ENCODE measurements around the gene COMT. TPM values are rescaled to one million over a fixed set of nuclear protein-coding genes. Genes with fewer than 3 reads are reported as not detected.

Gene COMT
- total RNA-seq, 1 donor from 2014 or later, result 459 TPM

DNA sequence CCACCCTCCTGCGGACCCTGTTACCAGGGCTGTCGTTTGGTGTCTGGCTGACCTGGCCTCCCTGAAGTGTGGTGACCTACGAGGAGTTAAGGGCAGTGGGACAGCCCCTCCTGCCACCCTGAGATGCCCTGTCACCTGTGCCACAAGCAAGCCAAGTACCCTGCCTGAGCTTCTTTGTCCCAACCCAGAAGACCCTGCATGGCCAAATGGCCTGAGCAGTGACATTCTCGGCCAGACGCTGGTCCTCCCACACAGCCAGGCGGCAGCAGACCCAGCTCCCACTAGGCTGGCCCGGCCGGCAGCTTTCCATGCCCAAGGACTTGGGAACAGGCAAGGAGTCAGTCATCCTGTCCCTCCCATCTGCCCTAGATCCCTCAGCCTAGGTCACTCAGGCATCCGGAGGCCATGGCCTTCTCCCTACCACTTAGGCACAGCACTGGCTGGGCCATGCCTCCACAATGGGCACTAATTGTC is 67.5 kb downstream of the COMT start:
- DNase-seq (ENCODE audit: low read depth), result no peak

DNA sequence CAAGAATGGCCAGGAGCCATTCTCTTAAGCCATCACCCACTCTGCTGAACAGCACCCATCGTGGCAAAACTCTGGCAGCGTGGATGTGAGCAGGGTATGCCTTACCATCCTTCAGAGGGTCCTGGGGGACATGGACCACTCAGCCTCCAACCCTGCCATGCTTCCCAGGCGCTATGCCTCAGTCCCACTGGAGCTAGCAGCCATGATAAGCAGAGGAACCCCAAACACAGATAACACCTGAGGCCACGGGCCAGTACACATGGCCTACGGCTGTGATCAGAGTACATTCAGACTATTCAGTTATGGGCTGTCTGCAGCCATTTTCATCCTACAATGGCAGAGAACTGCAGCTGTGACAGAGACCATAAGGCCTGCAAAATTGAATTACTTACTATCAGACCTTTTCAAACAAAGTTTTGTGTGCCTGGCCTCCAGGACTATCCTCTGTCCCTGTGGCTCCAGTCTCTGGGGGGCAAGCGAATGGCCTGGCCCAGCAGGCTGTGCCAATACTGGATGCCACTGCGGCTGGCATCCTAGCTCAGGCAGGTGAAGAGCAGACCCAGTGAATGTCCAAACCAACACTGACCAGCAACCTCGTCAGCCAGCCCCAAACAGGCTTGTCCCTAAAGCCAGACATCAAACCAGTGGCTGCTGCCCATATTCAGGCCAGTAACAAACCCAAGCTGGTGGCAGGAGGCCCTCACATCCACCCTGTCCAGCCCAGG is 68.2 kb downstream of the COMT start:
- no peak for DNase-seq (ENCODE audit: low read depth)

DNA sequence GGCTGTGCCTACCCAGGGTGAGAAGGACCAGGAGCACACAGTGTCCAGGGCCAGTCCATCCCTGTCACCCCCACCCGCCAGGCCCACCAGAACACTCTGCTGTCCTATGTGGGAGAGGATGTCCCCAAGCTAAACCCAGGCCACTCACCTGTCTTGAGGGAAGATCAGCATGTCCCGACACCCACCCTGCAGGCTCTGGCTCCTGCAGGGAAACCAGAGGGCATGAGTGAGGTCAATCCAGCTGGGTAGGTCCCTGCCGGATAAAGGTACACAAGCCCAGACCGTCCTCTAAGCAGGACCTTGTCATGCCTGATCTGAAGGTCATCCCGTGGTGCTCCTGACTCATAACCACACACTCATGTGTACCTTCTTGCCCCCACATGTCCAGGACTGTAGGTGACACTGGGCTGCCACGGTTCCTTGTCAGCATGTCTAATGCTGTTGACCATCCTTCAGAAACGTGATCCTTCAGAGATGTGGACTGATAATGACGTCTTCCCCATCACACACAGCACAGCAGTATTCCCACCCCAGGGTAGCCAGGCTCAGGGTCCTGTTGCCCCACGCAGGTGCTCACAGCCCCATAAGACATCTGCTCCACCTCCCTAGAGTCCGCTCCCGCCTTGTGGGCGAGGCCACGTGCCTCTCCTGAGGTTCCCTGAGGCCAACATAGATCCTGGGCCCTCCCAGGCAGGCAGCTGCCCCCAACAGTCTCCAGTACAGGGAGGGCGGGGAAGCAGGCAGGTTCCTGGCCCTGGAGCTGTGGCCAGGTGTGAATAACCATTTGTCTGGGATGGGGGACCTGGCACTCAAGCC is 68.9 kb downstream of the COMT start:
- DNase-seq (ENCODE audit: low read depth), result no peak

DNA sequence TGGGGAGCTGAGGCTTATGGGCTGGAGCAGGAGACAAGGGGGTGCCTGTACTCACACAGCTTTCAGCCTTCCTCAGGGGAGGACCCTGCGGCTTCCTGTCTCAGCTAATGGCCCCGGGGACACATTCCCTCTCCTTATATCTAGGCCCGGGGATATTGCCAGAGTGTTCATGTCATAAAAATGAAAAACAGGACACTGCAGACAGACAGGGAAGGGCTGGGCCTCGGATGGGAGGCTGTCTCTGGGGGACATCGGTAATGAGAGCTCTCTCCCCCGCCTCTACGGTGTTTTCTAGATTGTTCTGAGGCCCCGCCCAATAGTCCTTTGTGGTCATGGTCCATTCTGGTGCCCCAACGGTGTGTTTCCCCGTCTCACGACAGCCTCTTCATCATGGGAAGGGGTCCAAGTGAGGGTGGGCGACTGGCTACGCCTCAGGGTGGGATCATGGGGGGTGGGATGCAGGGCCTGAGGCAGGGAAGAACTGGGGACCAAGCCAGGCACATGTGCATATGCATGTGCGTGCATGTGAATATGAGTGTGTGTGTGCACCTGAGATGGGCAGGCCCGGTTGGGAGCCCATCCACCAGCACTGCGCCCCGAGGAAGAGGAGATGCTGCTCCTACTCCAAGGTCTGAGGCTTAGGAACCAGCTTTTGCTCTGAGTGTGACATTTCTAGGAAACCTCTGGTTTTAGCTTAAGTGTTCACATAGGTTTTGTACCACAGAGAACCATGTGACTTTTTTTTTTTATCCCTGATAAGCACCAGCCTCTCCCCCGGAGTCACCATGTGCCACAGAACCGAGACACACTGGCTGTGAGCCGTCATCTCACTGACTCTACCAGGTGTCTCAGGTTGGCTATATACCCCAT is 69.8 kb downstream of the COMT start:
- no peak for DNase-seq (ENCODE audit: low read depth)

DNA sequence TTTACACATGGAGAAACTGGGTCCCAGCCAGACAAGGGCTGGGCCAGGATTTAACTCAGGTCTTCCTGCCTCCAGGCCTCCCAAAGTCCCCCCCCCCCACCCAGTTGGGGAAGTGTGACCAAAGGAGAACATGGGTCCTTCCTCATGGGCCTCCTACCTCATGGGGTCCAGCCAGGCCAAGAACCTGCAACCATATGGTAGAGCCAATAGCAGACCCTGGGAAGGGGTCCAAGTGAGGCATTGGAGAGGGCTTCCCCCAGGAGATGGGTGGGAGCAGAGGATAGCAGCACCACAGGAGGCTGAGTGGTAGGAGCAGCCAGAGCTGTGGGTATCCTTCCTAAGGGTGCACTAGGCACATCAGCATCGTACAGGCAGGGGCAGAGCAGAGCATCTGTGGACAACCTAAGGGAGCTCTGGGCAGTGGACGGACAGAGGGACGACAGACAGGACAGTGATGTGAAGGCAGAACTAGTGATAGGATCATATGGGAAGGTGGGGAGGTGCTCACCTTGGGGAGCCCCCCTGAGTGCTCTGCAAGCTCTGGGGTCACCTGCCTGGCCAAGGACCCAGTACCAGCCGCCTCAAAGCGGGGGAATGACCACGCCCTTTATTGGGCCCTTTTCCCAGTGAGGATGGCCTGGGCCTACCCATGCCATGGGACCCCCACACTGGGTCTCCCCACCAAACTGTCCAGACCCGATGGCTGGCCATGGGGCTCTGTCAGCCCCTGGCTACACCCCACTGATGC is 70.6 kb downstream of the COMT start:
- DNase-seq (ENCODE audit: low read depth), result no peak

DNA sequence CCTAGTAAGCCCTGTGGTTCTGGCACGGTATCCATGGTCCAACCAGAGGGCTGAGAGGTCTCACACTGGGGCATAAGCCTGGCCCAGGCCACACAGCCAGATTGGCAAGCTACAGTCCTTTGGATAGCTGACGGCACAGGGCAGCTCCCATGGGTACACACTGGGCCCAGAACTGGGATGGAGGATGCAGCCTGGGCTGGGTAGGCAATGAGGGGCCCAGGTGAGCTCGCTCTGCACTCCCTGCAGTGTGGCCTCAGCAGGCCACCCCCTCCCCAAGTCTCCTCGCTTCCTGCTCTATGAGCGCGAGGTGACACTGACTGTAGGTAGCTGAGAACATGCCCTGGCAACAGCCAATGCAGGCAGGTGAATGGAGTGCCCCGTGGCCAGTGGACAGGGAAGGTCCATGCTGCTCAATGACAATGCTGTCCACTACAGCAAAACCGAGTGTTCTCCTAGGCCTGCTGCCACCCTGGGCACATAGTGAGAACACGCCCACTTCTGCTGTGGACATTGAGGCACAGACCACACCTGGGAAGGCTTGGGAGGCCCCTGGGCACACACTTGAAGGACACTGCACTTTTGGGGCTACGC is 71.3 kb downstream of the COMT start:
- no peak for DNase-seq (ENCODE audit: low read depth)

DNA sequence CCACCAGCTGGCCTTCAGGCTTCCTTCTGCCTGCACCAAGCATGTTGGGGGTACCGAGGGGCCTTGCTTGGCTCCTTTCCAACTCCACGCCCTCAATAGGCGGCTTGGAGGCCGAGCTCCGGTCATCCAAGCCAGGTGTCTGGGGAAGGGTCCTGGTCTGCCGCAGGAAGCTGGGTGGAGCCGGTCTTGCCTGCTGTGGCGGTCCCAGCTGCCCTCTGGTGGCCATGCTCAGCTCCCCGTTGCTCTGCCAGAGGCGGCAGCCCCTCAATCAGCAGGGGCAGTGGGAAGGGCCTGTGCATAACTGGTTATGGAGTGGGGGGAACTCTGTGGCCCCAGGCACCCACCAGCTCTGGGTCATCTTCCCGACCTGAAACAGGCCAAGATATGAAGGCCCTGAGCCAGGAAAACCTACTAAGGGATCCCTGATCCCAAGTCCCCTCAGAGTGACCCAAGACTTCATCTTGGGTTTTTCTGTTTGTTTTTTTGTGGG is 71.9 kb downstream of the COMT start:
- peak; percentile 59 for DNase-seq (ENCODE audit: low read depth)

DNA sequence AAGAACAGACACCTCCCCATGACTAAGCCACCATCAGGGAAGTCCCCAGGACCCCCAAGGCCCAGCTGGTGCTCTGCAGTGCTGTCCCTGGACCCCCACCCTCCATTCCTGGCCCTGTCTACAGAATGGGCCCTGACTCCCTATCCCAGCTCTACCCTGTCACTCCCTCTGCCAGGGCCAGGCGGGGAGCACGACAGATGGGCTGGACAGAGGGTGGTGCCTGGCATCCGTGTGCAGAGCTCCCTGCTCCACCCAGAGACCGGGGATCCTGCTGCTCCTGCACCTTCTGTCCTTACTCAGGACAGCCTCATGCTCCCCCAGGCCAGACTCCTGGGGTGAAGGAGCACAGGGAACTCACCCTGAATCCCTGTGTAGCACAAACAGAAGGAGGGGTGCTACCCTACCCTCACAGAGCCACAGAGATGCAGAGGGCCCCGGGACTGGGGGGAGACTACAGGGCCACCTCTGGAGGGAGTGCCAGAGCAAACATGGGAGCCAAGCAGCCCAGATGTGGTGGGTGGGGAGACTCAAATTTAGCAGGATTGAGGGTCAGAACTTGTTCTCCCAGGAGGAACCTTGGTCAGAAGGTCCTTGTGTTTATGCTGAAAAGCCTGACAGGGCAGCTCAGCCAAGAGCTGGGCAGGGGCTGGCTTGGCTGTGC is 73.1 kb downstream of the COMT start:
- DNase-seq (ENCODE audit: low read depth), result no peak

DNA sequence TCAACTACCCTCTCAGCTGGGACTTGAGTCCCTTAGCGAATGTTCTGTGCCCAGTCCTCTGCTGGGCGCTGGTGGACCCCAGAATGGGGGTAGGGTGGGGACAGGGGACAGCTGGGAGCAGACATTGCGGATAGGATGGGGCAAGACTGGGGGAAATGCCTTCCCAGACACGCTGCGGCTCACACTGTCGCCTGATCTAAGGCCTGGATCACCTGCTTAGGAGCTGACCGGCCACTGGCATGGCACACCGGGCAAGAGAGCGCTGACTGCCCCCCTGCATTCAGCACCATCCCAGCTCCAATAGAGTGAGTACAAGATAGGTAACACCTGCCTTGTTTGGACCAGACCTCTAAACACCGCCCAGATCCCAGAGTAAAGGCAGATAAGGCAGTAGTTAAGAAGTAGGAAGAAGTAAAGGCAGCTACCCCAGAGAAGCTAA is 73.6 kb downstream of the COMT start:
- DNase-seq (ENCODE audit: low read depth), result no peak

DNA sequence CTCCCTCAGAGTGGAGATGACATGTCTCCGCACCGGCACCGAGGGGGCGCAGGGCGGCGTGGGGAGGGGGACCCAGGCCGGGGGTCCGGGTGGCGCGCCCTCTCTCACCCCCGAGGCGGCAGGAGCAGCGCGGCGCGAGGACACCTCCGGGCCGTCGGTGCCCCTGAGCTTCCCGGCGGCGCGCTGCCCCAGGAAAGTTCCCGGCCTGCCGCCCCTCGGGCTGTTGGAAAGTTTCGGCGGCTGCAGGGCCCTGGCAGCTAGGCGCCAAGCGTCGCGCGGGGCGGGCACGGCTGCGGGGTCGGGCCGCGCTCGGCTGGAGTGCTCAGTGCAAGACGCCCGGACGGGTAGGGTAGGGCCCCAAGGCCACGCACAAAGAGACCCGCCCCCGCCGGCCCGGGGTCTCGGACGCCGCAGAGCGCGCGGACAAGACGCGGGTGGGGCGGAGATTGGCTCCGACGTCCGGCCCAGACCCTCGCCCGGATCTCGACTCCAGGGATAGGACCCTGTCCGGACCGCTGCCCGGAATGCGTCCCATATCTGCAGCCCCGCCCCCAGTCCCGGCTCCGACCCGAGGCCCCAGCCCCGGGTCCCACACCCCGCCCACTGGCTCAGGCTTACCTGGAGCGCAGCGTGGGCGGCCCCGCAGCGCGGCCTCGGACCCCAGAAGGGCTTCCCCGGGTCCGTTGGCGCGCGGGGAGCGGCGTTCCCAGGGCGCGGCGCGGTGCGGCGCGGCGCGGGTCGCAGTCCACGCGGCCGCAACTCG is 74.6 kb downstream of the COMT start:
- DNase-seq (ENCODE audit: low read depth), result no peak

DNA sequence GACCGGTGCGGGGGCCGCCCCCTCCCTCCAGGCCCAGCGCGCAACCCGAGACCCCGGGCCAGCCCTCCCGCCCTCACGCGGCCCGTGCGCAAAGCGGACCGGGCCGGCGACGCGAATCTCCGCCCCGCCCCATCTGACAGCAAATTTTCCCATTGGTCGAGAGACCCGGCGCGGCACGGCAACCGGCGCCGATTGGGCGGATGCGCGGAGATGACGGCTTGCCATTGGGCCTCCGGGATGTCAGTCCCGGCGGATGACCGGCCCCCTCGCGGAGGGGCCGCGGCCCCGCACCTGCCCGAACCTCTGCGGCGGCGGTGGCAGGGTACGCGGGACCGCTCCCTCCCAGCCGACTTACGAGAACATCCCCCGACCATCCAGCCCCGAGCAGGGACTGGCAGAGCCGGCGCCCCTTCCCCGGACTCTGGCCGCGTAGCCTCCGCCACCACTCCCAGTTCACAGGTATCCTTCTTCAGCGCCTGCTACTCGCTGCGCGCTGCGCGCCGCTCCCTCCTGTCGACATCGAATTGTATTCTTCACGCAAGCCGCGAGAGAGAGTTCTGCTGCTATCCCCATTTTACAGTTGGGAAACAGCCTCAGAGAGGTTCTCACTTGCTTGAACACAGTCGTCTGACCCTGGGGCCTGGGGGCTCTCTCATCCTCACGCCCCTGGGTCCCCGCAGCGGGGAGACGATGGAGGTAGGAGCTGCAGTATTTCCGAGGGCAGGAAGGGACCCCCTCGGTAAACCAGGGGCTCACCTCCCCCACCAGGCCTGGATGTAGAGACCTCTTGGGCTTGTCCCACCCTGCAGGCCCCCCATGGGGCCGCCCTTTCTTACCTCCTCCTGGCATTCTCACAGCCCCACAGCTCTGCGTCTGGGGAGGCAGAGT is 75.4 kb downstream of the COMT start, which contains the start of gene ARVCF:
Gene ARVCF (minus strand): TSS at position 90 of the 888 bp plus-strand sequence. CDS start 26,029 bp downstream, outside the sequence.
- peak; percentile 88 for DNase-seq (ENCODE audit: low read depth)

DNA sequence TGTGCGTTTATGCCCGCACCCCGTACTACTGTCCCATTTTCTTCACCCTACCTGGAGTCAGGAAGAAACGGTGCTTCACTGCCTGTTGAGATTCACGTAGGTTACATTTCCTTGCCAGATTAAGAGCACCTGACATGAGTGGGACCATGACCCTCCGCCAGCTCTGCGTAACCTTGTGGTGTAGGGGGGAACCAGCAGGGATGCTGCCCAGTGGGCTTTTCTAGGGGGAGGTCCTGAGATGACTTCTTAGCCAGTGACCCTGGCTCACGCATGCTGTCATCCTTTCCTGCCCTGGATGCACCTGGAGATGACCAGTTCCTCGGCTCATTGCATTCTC is 76.0 kb downstream of the COMT start:
- DNase-seq (ENCODE audit: low read depth), result no peak

DNA sequence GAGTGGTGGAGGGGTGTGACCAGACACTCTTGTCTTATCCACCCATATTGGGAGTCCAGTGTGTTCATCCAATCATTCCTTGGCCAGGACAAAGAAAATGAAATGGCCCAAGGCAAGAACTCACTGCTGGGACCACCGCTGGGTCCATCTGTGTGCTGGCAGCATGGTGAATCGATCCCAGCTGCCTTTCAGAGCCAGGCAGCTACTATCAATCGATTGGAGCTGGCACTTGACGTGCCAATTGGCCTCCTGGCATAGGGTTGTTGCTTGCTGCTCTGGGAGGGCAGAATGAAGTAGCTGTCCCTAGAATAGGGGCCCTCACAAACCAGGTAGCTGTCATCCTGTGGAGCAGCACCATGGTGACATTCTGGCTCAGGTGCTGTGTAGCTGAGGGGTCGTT is 76.4 kb downstream of the COMT start:
- no peak for DNase-seq (ENCODE audit: low read depth)

Small RNA genes within 50 kb of the gene (microRNA-seq; reads per million reads assigned to microRNA genes)
- gene MIR4761, result not detected

Other genes with a start within 250 kb of the COMT start
- gene SEPTIN5, start 227.3 kb upstream of the COMT start, total RNA-seq, result 123 and 130 TPM in 2 replicates
- gene GP1BB, start 218.2 kb upstream of the COMT start, total RNA-seq, result 51.2 and 67.7 TPM in 2 replicates
- gene TBX1, start 181.0 kb upstream of the COMT start, total RNA-seq, result 42.6 and 43.5 TPM in 2 replicates
- gene GNB1L, start 86.9 kb upstream of the COMT start, total RNA-seq, result 6.9 and 9.0 TPM in 2 replicates
- 14.5 and 15.9 TPM in 2 replicates for gene RTL10, start 86.9 kb upstream of the COMT start, total RNA-seq
- gene TXNRD2, start within 50 bp of the COMT start, total RNA-seq, result 28.7 and 34.3 TPM in 2 replicates
- 26.2 and 37.7 TPM in 2 replicates for gene ARVCF, start 75.1 kb downstream of the COMT start, total RNA-seq
- gene TANGO2, start 79.3 kb downstream of the COMT start, total RNA-seq, result 39.0 and 43.4 TPM in 2 replicates
- gene DGCR8, start 138.5 kb downstream of the COMT start, total RNA-seq, result 21.1 and 22.4 TPM in 2 replicates
- 214 and 239 TPM in 2 replicates for gene RANBP1, start 174.3 kb downstream of the COMT start, total RNA-seq
- gene TRMT2A, start 175.5 kb downstream of the COMT start, total RNA-seq, result 62.7 and 79.7 TPM in 2 replicates
- gene ZDHHC8, start 190.0 kb downstream of the COMT start, total RNA-seq, result 13.7 and 15.6 TPM in 2 replicates
- gene CCDC188, start 209.3 kb downstream of the COMT start, total RNA-seq, result 0.40 and 2.2 TPM in 2 replicates

All from myocyte (in vitro differentiated cells).